ENCODE measurements around the gene DDIAS.

- TF ChIP-seq POLR2AphosphoS5 (IDR thresholded peaks at IDR 0.05; ENCODE audit: low read depth, low read length) (no peak), TAF1 (IDR thresholded peaks at IDR 0.05; ENCODE audit: borderline replicate concordance, insufficient read depth, low read length) (no peak), REST (IDR thresholded peaks at IDR 0.05; ENCODE audit: insufficient read depth in 1 of 2, low read depth in 2 of 2, low read length in 2 of 2) (no peak), SIN3A (IDR thresholded peaks at IDR 0.05; ENCODE audit: borderline replicate concordance, insufficient read depth, low read length) (no peak), FOXP2 (optimal IDR thresholded peaks at IDR 0.05; ENCODE audit: borderline replicate concordance, extremely low read depth, extremely low read length, insufficient read depth) (no peak)
These were observed 65.8 kb downstream of the DDIAS start for GRCh38 chr11:82967381-82967780.

Data from PFSK-1 (cell line).